WTC11 (cell line): Measurements from ENCODE around the gene RBM44. TPM values are rescaled to one million over a fixed set of nuclear protein-coding genes. Genes with fewer than 3 reads are reported as not detected.

Experiments used
- ATAC-seq: fragments of 200-7000 bp; cut with Tn5 transposase; 2 replicates; pipeline ENCODE4 v1.10.0; 2021; ENCODE audit warnings: mild to moderate bottlenecking, moderate library complexity
- CTCF ChIA-PET: fragments of 300-600 bp; sonication (Branson Sonifier 250); formaldehyde crosslinking; loops from one replicate; lab custom pipeline; 2021; ENCODE audit warnings: antibody characterized with exemption; lab: Charles Lee
- POLR2A ChIA-PET: fragments of 350-600 bp; sonication (Branson Sonifier 250); formaldehyde crosslinking; loops from one replicate; lab custom pipeline; 2021; ENCODE audit warnings: antibody characterized with exemption; lab: Charles Lee
- DNase-seq: peaks from one replicate; pipeline ENCODE4 v3.0.0; 2021; ENCODE audit warnings: low spot score
- H3K27ac Mint-ChIP-seq: 2 replicates; pipeline ENCODE4 v1.8.0; 2021; ENCODE audit warnings: mixed read lengths
- H3K27me3 Mint-ChIP-seq: 2 replicates; pipeline ENCODE4 v1.8.0; 2021; ENCODE audit warnings: low read depth, mild to moderate bottlenecking, moderate library complexity, mixed read lengths
- H3K36me3 Mint-ChIP-seq: 2 replicates; pipeline ENCODE4 v1.8.0; 2021; ENCODE audit warnings: mixed read lengths
- H3K4me1 Mint-ChIP-seq: 2 replicates; pipeline ENCODE4 v1.8.0; 2022; ENCODE audit warnings: mixed read lengths
- H3K4me3 Mint-ChIP-seq: 2 replicates; pipeline ENCODE4 v1.8.0; 2021; ENCODE audit warnings: mild to moderate bottlenecking, moderate library complexity, mixed read lengths
- H3K9me3 Mint-ChIP-seq: 2 replicates; pipeline ENCODE4 v1.8.0; 2021; ENCODE audit warnings: mixed read lengths
- AR ChIP-seq: fragments of 250-450 bp; sonication (Bioruptor Pico); IDR thresholded peaks from 2 replicates; pipeline ENCODE4 v1.9.0; 2021; ENCODE audit warnings: mild to moderate bottlenecking
- CDX4 ChIP-seq: fragments of 250-450 bp; sonication (Bioruptor Pico); IDR thresholded peaks from 2 replicates; pipeline ENCODE4 v1.9.0; 2021; ENCODE audit warnings: moderate library complexity, mild to moderate bottlenecking, inconsistent platforms, borderline replicate concordance
- CREB1 ChIP-seq: sonication (generic); formaldehyde crosslinking; IDR thresholded peaks from 2 replicates; pipeline ENCODE4 v1.8.0; 2023; ENCODE audit warnings: mild to moderate bottlenecking, missing genetic modification reagents
- CTCF ChIP-seq: fragments of 200-600 bp; IDR thresholded peaks from 2 replicates; pipeline ENCODE4 v1.8.0; 2022; ENCODE audit warnings: antibody characterized with exemption
- ETV6 ChIP-seq: sonication (generic); formaldehyde crosslinking; IDR thresholded peaks from 2 replicates; pipeline ENCODE4 v1.8.1; 2022; ENCODE audit warnings: mild to moderate bottlenecking, missing genetic modification reagents
- GRHL2 ChIP-seq: fragments of 250-450 bp; sonication (Bioruptor Pico); IDR thresholded peaks from 2 replicates; pipeline ENCODE4 v1.8.0; 2022; ENCODE audit warnings: mild to moderate bottlenecking, moderate library complexity; ENCODE audit not compliant: insufficient replicate concordance, severe bottlenecking
- JUN ChIP-seq: sonication (generic); formaldehyde crosslinking; IDR thresholded peaks from 2 replicates; pipeline ENCODE4 v1.8.0; 2023; ENCODE audit warnings: mild to moderate bottlenecking, missing genetic modification reagents
- MLX ChIP-seq: sonication (generic); formaldehyde crosslinking; IDR thresholded peaks from 2 replicates; pipeline ENCODE4 v1.8.1; 2023; ENCODE audit warnings: mild to moderate bottlenecking, missing genetic modification reagents, moderate library complexity
- NFE2L1 ChIP-seq: sonication (generic); formaldehyde crosslinking; IDR thresholded peaks from 2 replicates; pipeline ENCODE4 v1.8.1; 2023; ENCODE audit warnings: missing genetic modification reagents
- PRDM15 ChIP-seq: sonication (generic); formaldehyde crosslinking; IDR thresholded peaks from 2 replicates; pipeline ENCODE4 v1.8.0; 2022; ENCODE audit warnings: missing genetic modification reagents
- PRRX2 ChIP-seq: fragments of 250-450 bp; sonication (Bioruptor Pico); IDR thresholded peaks from 2 replicates; pipeline ENCODE4 v1.8.0; 2021; ENCODE audit warnings: mild to moderate bottlenecking
- SMAD3 ChIP-seq: sonication (generic); formaldehyde crosslinking; IDR thresholded peaks from 2 replicates; pipeline ENCODE4 v1.8.0; 2022; ENCODE audit warnings: missing genetic modification reagents, mild to moderate bottlenecking, borderline replicate concordance
- TCF7 ChIP-seq: sonication (generic); formaldehyde crosslinking; IDR thresholded peaks from 2 replicates; pipeline ENCODE4 v1.8.0; 2022; ENCODE audit warnings: mild to moderate bottlenecking, low read depth, missing genetic modification reagents, moderate library complexity
- TEAD1 ChIP-seq: sonication (generic); formaldehyde crosslinking; IDR thresholded peaks from 2 replicates; pipeline ENCODE4 v1.8.0; 2022; ENCODE audit warnings: mild to moderate bottlenecking, missing genetic modification reagents
- TP53 ChIP-seq: sonication (generic); formaldehyde crosslinking; IDR thresholded peaks from 2 replicates; pipeline ENCODE4 v1.8.1; 2023; ENCODE audit warnings: mild to moderate bottlenecking, missing genetic modification reagents
- USF2 ChIP-seq: sonication (generic); formaldehyde crosslinking; IDR thresholded peaks from 2 replicates; pipeline ENCODE4 v1.8.1; 2023; ENCODE audit warnings: mild to moderate bottlenecking, missing genetic modification reagents, moderate library complexity
- ZBTB21 ChIP-seq: sonication (generic); formaldehyde crosslinking; IDR thresholded peaks from 2 replicates; pipeline ENCODE4 v1.8.1; 2023; ENCODE audit warnings: mild to moderate bottlenecking, missing genetic modification reagents, borderline replicate concordance
- ZNF671 ChIP-seq: fragments of 250-450 bp; sonication (Bioruptor Pico); IDR thresholded peaks from 2 replicates; pipeline ENCODE4 v1.8.0; 2021; ENCODE audit warnings: mild to moderate bottlenecking
- total RNA-seq: library from RNA; stranded (reverse); gene quantifications from 3 replicates; pipeline ENCODE4 v1.2.3, GENCODE V29; 2021

The RBM44 gene
- total RNA-seq, 1 experiment from 2014 or later = 1.3 TPM

GRCh38 chr2:237857791-237858190 is 59.2 kb downstream of the RBM44 start:
- H3K4me3 Mint-ChIP-seq = no peak overlapping the region
- peaks cover 60% of the 10 kb centered on the region for H3K27me3 Mint-ChIP-seq
- peaks cover 14% of the 10 kb centered on the region for H3K4me1 Mint-ChIP-seq
- no peaks in the 10 kb centered on the region for H3K36me3 Mint-ChIP-seq
- no peak overlapping the region for H3K27ac Mint-ChIP-seq
- ChIA-PET CTCF (interaction anchor here (0.7 to 1.8 kb wide), 24 partner anchors 30 to 405 kb away, joined by 3 to 16 read pairs (median 3); partner anchors contain the start of gene SCLY), POLR2A (interaction anchor here (0.5 kb wide), 1 partner anchor 105 kb away, joined by 3 read pairs; no protein-coding TSS in a partner anchor)
- H3K9me3 Mint-ChIP-seq = no peaks in the 10 kb centered on the region
- DNase-seq (no peak), ATAC-seq (no peak)
- TF ChIP-seq NFE2L1 (no peak), USF2 (no peak), SMAD3 (CRISPR knock-in tag) (no peak), PRDM15 (CRISPR knock-in tag) (no peak), TEAD1 (CRISPR knock-in tag) (no peak), ETV6 (CRISPR knock-in tag) (no peak)

- peaks cover 14% of the 10 kb centered on the region for H3K4me1 Mint-ChIP-seq
- peaks cover 60% of the 10 kb centered on the region for H3K27me3 Mint-ChIP-seq
- H3K36me3 Mint-ChIP-seq = no peaks in the 10 kb centered on the region
- TF ChIP-seq MLX (CRISPR knock-in tag) (no peak), PRRX2 (CRISPR knock-in tag) (no peak), TEAD1 (CRISPR knock-in tag) (no peak), TCF7 (CRISPR knock-in tag) (no peak), JUN (CRISPR knock-in tag) (no peak), ZBTB21 (CRISPR knock-in tag) (no peak), PRDM15 (CRISPR knock-in tag) (no peak), CTCF (peak; percentile 44), AR (CRISPR knock-in tag) (no peak), GRHL2 (CRISPR knock-in tag) (no peak), TP53 (CRISPR knock-in tag) (0 out of 2 replicates have a peak, but pooled peaks have one; percentile 30), CDX4 (CRISPR knock-in tag) (no peak), CREB1 (no peak), ZNF671 (no peak)
- no peaks in the 10 kb centered on the region for H3K9me3 Mint-ChIP-seq
- ChIA-PET POLR2A (interaction anchor here (0.5 kb wide), 2 partner anchors 105 to 125 kb away, joined by 3 to 4 read pairs; no protein-coding TSS in a partner anchor), CTCF (interaction anchor here (0.7 to 1.8 kb wide), 28 partner anchors 31 to 407 kb away, joined by 3 to 16 read pairs (median 3); partner anchors contain the start of gene SCLY)
- peak; percentile 86 for ATAC-seq
- DNase-seq = peak; percentile 71
- H3K27ac Mint-ChIP-seq = no peak overlapping the region
- peak overlapping the region; percentile 68 for H3K4me3 Mint-ChIP-seq
These were observed 59.9 kb downstream of the RBM44 start for GRCh38 chr2:237858294-237859081.
